Urothelium cell line (cell line): Measurements from ENCODE around the gene NMUR1.

Experiments used
- DNase-seq: peaks from one replicate; pipeline ENCODE4 v3.0.0; 2011; ENCODE audit warnings: low spot score, mixed read lengths
- FAIRE-seq: peaks from 2 replicates; lab custom pipeline; 2011; peaks lifted over from hg19 to GRCh38; lab: Jason Lieb, UNC

Gene NMUR1

DNA sequence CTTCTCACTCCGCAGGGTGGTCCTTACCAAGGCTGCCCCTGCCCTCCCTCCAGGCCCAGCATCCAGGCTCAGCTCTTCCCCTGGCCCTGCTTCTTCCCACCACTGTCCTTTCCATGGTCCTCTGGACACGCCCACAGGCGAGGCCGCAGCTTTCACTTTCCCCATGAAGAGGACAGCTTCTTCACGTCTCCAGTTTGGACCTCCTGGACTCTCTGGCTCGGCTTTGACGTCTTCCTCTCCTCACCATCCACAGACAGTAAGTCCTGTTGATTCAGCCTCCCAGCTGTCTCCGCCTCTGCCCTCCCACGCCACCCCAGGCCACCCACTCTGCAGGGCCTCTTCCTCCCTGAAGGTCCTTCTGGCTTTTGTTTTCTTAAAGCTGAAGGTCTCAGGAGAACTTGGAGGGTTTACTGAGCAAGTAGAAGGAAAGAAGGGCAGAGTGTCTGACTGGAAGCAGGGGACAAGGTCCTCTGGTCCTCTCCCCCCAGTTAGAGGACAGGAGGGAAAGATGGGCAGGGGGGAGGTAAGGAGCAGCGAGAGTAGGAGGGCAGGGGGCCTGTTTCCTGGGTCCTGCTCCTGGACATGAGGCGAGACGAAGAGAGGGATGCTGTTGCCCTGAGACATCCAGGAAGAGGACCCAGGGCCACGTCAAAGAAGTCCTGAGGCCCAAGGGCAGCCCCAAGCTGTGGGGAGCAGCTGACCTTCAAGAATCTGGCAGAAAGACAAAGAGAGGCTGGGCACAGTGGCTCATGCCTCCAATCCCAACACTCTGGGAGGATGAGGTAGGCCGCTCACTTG, 24.7 kb upstream of the NMUR1 start:
- FAIRE-seq, result no peak
- DNase-seq, result no peak

DNA sequence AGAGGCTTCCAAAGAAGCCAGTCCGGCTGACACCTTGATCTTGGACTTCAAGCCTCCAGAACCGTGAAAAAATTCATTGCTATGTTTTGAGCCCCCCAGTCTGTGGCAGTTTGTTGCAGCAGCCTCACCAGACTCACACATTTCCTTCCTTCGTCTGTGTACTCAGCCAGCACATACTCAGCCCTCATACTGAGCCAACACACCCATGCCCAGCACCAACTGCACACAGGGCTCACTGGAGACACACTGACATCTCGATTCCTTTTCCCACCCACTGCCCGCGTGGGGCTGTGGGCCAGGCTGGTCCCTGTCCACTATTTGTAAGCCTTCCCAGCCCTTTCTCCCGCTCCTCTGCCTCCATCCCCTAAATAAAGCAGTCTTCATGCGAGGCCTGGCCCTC, 24.1 kb upstream of the NMUR1 start:
- FAIRE-seq, result no peak
- DNase-seq, result no peak

DNA sequence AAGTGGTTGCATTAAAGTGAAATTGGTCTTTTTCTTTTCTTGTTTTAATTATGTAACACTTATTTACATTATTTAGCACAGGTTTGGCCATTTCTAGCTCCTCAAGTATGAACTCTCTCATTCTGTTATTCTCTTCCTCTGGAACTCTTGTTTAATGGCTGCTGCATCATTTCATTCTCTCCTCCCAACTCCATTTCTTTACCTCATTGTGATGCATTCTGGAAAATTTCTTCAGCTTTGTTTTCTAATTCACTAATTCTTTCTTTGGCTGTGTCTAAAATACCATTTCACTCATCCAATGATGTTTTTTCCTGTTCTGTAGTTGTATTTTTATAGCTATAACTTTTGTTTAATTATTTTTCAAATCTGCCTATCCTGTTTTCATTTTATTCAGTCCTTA, 22.5 kb upstream of the NMUR1 start:
- FAIRE-seq (no peak), DNase-seq (no peak)

DNA sequence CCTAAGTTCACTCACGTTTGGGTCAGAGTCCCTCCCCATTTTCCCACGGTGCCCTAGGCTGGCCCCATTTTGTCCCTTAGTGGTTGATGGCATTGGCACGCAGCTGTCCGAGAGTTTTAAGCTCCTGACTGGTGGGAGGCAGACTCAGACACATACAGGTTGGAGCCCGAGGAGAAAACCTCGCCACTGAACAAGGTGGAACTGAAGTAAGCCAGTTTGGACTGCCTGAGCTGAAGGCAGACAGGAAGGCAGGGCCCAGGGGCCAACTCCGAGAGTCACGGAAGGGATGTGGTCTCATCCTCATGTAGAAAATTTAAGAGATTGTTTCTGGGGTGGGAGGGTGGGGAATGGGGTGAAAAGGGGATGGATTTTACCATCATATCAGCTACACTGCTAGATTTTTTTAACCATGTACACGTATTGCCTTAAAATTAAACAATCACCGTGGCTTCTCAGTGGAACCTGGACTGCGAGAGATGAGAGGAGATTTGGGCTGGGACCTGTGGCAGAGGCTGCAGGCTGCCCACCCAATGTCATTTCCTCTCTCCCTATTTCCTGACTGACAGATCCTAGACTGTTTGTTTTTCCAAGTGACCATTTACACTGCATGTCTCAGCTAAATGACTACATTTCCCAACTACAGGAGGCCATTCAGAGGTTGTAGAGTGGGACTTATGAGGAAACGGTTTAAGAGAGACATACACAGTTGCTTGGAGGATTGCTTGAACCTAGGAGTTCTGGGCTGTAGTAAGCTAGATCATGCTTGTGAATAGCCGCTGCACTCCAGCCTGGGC, 19.4 kb upstream of the NMUR1 start:
- FAIRE-seq (no peak), DNase-seq (no peak)

DNA sequence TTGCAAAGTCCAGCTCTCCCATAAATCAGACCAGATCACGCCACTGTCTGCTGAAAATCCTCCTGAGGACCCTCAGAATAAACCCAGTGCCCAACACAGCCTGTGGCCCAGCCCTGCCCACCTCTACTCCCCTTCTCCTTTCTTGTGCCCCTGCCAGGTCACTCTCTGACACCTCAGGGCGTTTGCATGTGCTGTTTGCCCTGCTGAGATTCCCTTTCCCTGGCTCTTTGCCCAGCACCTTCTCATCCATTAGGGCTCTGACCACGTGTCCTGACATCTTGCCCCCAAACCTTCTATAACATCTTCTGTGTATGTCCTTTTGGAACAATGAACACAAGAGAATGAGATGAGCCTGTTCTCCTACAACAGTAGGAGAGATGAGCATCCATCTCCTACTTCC, 18.5 kb upstream of the NMUR1 start:
- DNase-seq, result no peak
- no peak for FAIRE-seq

GRCh38 chr2:231547315-231548110, 17.3 kb upstream of the NMUR1 start:
- DNase-seq (no peak), FAIRE-seq (no peak)

DNA sequence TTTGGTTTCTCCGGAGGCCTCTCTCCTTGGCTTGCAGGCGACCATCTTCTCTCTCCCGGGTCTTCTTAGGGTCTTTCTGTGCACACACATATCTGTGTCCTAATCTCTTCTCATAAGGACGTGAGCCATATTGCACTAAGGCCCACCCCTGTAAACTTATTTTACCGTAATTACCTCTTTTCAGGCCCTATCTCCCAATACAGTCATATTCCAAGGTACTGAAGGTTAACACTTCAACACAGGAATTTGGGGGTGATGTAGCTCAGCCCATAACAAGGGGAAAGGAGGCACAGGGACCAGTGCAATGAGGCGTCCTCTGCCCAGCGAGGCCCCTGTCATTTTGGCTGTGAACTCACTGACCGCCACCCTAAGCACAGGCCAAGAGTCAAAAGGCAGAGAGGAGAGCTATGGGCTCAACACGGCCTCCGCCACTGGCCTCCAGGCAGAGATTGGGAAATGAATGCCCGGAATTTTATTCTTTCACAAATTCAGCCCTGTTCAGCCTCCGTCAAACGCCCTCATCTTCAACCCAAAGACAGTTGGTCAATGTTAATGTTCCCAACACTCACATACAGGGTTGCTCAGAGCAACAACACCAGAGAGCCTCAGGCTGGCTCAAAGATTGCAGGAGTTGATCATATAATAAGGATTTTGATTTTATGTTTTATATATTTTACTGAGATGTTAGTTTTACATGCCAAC, 15.9 kb upstream of the NMUR1 start:
- DNase-seq (no peak), FAIRE-seq (no peak)

DNA sequence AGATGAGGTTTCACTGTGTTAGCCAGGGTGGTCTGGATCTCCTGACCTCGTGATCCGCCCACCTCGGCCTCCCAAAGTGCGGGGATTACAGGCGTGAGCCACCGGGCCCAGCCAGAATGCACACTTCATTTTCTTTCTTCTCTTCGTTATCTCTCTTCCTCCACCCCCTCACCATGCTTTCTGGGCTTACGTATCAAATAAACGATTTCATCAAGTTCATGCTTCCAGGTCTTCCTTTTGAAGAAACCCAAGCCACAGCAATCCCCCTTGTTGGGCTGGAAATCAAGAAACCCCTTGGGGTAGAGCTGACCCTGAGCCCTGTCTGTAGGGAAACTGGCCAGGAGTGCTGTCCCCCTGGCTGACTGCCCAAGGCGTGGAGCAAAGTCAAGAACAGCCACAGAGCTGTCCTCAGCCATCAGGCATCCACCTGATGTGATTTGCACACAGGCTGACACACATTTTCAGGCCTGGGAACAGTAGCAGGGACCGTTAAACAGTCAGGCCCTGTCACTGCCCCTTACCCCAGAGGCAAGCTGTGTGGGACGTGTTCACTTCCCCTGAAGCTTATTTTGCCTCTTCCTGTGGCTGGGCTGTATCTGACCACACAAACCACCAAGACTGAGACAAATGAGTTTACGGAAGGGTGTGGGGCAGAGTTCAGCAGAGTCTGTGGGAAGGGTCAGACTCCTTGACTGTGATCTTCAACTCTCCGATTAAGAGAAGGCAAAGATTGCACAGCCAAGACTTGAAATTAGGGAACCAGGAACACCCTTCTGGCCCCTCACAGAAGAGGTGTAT, 15.1 kb upstream of the NMUR1 start:
- FAIRE-seq, result no peak
- peak; percentile 25 for DNase-seq

GRCh38 chr2:231542136-231542535, 11.9 kb upstream of the NMUR1 start:
- DNase-seq, result no peak
- no peak for FAIRE-seq

GRCh38 chr2:231541645-231542044, 11.4 kb upstream of the NMUR1 start:
- FAIRE-seq (no peak), DNase-seq (no peak)

GRCh38 chr2:231539991-231540390, 9.7 kb upstream of the NMUR1 start:
- DNase-seq (no peak), FAIRE-seq (no peak)

DNA sequence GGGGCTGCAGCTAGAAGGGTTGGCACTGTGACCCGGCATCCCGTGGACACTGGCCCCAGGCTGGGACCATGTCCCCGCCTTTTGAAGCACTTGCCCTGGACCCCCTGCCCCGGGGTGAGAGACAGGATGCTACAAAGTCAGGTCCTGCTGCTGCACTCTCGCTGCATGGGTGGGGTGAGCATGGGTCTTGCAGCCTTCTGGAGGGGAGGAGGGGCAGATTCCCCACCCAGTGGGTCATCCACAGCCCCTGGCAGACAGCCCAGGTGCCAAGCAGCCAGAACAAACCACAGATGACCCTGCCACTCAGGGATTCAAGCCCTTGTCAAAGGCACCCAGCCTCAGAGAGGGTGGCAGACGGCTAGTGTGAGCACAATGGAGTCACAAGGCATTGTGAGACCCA, 5.7 kb upstream of the NMUR1 start:
- no peak for FAIRE-seq
- DNase-seq, result no peak

DNA sequence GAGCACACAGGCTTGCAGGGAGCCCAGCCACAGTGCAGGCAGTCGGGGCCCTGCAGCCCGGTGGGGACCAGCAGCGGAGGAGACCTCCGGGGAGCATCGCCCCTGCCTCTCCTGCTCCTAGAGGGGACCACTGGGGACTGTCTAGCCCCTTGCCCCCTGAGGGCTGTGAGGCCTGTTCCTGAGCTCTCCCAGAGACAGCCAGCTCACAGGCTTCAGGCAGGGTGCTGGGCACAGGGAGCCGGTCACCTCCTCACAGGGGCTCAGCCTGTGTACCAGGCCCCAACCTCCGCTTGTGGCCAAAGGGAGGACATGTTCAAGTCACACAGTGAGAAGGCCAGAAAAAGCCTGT, 3.5 kb upstream of the NMUR1 start:
- DNase-seq, result no peak
- FAIRE-seq, result no peak

- FAIRE-seq (no peak), DNase-seq (no peak)
Measured at GRCh38 chr2:231533086-231533776, 3.0 kb upstream of the NMUR1 start.

GRCh38 chr2:231532756-231533035, 2.5 kb upstream of the NMUR1 start:
- no peak for DNase-seq
- FAIRE-seq, result no peak

DNA sequence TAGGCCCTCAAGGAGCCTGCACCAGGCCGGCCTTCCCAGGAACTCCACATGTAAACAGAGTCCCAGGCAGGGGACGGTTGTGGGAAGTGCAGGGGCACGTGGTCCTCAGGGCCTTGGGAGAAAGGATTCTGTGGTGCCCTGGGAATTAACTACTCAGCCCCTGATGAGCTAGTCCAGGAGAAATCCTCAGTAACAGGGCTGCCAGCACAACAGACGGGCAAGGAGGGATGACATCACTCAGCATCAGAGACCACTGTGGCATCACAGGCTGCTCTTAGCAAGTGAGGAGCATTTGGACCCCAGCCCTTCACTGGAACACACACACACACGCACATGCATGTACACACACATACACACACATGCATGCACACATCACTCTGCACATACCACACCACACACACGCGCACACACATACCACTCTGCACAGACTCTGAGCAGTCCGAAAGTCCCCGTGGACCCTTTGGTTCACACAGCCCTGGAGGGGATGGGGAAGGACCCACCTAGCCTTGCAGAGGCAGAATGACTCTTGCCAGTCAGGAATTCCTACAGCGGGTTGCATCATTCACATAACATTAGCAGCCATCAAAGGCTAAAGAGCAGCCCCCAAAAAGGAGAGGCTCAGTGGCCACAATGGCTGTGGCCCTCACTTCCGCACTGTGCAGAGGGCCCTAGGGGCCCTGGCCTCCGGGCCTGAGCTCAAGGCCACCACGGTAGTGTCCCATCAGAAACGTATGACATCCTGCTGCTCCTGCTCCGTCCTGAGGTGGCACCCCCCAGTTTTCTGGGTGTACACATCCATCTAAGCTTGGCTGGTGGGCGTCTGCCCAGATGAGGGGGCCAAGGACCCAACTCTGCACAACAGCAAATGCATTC, 1.9 kb upstream of the NMUR1 start:
- no peak for FAIRE-seq

DNA sequence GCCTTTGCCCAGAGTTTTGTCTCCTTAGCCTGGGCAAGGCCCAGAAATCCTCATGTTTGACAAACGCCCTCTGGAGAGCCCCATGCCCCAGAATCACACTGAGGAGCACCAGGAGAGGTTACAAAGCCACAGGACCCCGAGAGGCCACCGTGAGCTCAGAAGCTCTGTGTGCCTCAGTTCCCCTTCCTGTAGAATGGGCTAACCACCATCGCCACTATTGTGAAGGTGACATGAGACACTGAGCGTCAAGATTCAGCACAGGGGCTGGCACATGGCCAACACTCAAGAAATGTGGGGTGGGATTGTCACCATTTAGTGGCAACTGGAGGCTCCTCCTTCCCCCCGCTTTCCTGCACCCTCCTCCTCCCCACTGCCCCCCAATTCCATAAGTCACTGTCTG, 1.2 kb upstream of the NMUR1 start:
- no peak for DNase-seq
- FAIRE-seq, result no peak

More for the DNA sequence above, 1.9 kb upstream of the NMUR1 start:
- no peak for DNase-seq

DNA sequence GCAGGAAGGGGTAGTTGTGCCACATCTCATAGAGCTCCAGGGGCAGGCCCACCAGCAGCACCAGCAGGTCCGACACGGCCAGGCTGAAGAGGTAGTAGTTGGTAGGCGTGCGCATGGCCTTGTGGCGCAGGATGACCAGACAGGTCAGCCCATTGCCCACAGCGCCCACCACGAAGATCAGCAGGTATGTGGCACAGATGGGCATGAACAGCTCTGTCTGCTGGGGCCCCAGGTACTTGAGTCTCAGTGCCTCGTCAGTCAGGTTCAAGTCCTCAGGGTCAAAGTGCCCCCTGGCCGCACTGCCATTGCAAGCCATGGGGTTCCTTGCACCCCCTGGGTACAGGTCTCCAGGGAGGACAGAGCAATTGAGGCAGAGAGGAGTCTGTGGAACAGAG, 1.6 kb downstream of the NMUR1 start:
- FAIRE-seq (no peak), DNase-seq (no peak)
